Prostate gland (tissue), 2 donors: ENCODE data around the gene OTUD4. TPM values are rescaled to one million over a fixed set of nuclear protein-coding genes. Genes with fewer than 3 reads are reported as not detected.

Source experiments
- DNase-seq: peaks from one replicate; pipeline ENCODE4 v3.0.0-alpha.2; 2019; ENCODE audit warnings: low spot score
- H3K27ac ChIP-seq, 2 donors: fragments of 200-600 bp; sonication (generic); 2 replicates each; pipeline ENCODE4 v1.5.1; 2017 to 2019
- H3K27me3 ChIP-seq: fragments of 200-600 bp; sonication (generic); replicated peaks from 2 replicates; pipeline ENCODE4 v1.5.1; 2019; ENCODE audit not compliant: insufficient read depth
- H3K36me3 ChIP-seq, 2 donors: fragments of 200-600 bp; sonication (generic); 1 replicate in 1 of 2; 2 replicates in 1 of 2; pipeline versions ENCODE4 v1.5.1 to v1.8.1; 2017 to 2019
- H3K4me1 ChIP-seq: fragments of 200-600 bp; sonication (generic); replicated peaks from 2 replicates; pipeline ENCODE4 v1.5.1; 2019
- H3K4me3 ChIP-seq, 2 donors: fragments of 200-600 bp; sonication (generic); 2 replicates each; pipeline ENCODE4 v1.5.1; 2017 to 2019
- H3K9me3 ChIP-seq: fragments of 200-600 bp; sonication (generic); 2 replicates; pipeline ENCODE4 v1.5.1; 2017
- POLR2A ChIP-seq: fragments of 450-650 bp; IDR thresholded peaks from one replicate; pipeline ENCODE4 v1.6.1; 2016; ENCODE audit warnings: antibody characterized with exemption, mild to moderate bottlenecking
- POLR2AphosphoS5 ChIP-seq: sonication (generic); formaldehyde crosslinking; IDR thresholded peaks from one replicate; pipeline ENCODE4 v1.6.1; 2017; ENCODE audit warnings: antibody characterized with exemption
- WGBS: methylation state at CpG from one replicate; pipeline ENCODE4 v1.1.5; 2018; 5-methylcytosine and 5-hydroxymethylcytosine counted together
- intact Hi-C: fragments of 100-400 bp; cut with DNase I; formaldehyde crosslinking; loops from one replicate; pipeline ENCODE4 v1.14.2; 2022
- total RNA-seq, 2 donors: library from RNA; depleted of rRNA; stranded (reverse); fragments of >200 nt; gene quantifications; one replicate each; pipeline ENCODE4 v1.1.0, GENCODE V29; 2016
- TF ChIP-seq, protein P1 (sequence below), 4 experiments: fragments of 200-600 bp in 2 of 4; fragments of 450-650 bp in 2 of 4; sonication (generic) in 2 of 4; IDR thresholded peaks; 1 replicate in 3 of 4; 2 replicates in 1 of 4; pipeline ENCODE4 v1.5.1; 2016 to 2019; ENCODE audit warnings: antibody characterized with exemption in 4 of 4, mild to moderate bottlenecking in 2 of 4, moderate library complexity in 2 of 4

The OTUD4 gene
- total RNA-seq, 2 donors from 2014 or later: 22.2 to 43.2 TPM

DNA sequence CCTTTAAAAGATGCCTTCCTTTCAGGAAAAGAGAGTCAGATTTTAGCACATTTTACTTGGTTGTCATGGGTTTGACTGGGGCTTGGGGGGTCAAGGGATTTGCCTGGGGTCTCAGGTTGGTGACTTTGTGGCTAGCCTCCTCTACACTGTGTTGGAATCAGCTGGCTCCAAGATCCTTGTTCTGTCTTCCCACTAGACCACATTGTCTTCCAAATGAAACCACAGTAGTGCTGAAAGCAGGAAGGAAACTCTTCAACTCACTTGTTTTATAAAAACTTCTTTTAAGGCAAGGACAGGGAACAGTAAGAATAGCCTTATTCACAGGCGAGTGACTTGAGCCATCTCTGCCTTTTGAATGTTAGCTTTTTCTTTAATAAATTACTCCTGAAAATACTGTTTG lies 37.0 kb upstream of the OTUD4 start:
- Histone ChIP-seq H3K36me3 (no peaks in the 10 kb centered on the region), H3K4me1 (no peaks in the 10 kb centered on the region), H3K27me3 (no peaks in the 10 kb centered on the region), H3K4me3 (no peak overlapping the region), H3K27ac (no peak overlapping the region), H3K9me3 (no peaks in the 10 kb centered on the region)
- intact Hi-C loops: loop anchor here (5.0 kb wide), 1 partner anchor 340 kb away; no protein-coding TSS in a partner anchor
- TF ChIP-seq, protein P1, sequence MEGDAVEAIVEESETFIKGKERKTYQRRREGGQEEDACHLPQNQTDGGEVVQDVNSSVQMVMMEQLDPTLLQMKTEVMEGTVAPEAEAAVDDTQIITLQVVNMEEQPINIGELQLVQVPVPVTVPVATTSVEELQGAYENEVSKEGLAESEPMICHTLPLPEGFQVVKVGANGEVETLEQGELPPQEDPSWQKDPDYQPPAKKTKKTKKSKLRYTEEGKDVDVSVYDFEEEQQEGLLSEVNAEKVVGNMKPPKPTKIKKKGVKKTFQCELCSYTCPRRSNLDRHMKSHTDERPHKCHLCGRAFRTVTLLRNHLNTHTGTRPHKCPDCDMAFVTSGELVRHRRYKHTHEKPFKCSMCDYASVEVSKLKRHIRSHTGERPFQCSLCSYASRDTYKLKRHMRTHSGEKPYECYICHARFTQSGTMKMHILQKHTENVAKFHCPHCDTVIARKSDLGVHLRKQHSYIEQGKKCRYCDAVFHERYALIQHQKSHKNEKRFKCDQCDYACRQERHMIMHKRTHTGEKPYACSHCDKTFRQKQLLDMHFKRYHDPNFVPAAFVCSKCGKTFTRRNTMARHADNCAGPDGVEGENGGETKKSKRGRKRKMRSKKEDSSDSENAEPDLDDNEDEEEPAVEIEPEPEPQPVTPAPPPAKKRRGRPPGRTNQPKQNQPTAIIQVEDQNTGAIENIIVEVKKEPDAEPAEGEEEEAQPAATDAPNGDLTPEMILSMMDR (IDR thresholded peaks at IDR 0.05): no peak
- TF ChIP-seq POLR2A: no peak
- TF ChIP-seq POLR2AphosphoS5: no peak
- 78% methylated on average over 1 of the region's 1 CpG for WGBS
- no peak for DNase-seq

DNA sequence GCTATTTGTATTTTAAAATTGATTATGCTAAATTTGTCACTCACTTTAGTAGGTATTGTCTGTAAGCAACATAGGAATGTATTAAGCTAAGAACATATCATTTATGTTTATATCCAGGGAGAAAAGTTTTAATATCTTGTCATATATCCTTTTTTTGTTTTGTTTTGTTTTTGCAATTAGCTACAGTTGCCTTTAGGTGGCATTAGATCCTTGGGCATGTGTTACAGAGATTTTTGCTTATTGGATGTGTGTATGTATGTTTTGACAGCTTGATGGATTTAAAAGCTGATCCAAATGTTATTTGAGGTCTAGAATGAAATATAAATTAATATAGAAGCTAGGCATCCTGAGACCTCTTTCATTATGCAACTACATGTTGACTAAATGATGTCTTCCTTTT lies 36.1 kb upstream of the OTUD4 start:
- H3K4me3 ChIP-seq: no peak overlapping the region
- intact Hi-C loops: loop anchor here (5.0 kb wide), 1 partner anchor 341 kb away; no protein-coding TSS in a partner anchor
- H3K27ac ChIP-seq: no peak overlapping the region
- H3K36me3 ChIP-seq: no peaks in the 10 kb centered on the region
- H3K27me3 ChIP-seq: no peaks in the 10 kb centered on the region
- no peak for TF ChIP-seq POLR2AphosphoS5
- TF ChIP-seq, protein P1 (IDR thresholded peaks at IDR 0.05): peak in 3 of 4 experiments; percentile 13 to 50 (median 19)
- TF ChIP-seq POLR2A: no peak
- DNase-seq: no peak
- no peaks in the 10 kb centered on the region for H3K4me1 ChIP-seq
- no peaks in the 10 kb centered on the region for H3K9me3 ChIP-seq

DNA sequence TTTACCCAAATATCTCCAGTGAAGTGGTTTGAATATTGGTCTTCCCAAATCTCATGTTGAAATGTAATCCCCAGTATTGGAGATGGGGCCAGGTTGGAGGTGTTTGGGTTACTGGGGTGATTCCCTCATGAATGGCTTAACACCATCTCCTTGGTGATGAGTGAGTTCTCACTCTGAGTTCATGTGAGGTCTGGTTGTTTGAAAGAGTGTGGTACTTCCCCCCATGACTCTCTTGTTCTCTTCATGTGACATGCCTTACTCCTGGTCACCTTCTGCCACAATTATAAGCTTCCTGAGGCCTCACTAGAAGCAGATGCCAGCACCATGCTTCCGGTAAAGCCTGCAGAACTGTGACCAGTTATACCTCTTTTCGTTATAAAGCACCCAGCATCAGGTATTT lies 32.9 kb upstream of the OTUD4 start:
- no peak overlapping the region for H3K4me3 ChIP-seq
- H3K36me3 ChIP-seq: no peaks in the 10 kb centered on the region
- no peaks in the 10 kb centered on the region for H3K27me3 ChIP-seq
- intact Hi-C loops: no loop called here
- no peak overlapping the region for H3K27ac ChIP-seq
- no peaks in the 10 kb centered on the region for H3K4me1 ChIP-seq
- 85% methylated on average over 2 of the region's 2 CpGs for WGBS
- TF ChIP-seq POLR2A: no peak
- TF ChIP-seq, protein P1 (IDR thresholded peaks at IDR 0.05): no peak
- TF ChIP-seq POLR2AphosphoS5: no peak
- DNase-seq: no peak
- H3K9me3 ChIP-seq: no peaks in the 10 kb centered on the region

DNA sequence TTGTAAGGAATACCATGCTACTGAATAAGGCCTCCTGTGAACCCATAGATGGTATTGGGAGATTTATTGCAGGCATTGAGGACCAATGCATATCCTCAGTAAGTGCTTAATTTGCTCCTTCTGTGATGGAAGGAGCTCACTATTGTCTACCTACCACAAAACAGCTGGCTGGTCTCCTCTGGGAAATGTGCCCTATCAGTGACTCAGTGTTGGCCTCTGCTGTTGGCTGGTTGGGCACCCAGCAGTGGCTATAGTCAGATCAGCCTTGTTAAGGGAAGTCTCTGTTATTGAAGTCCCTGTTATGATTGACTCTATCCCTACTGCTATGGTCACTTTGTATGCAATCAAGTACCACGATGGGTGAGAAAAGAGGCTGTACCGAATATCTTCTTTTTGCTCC lies 27.5 kb upstream of the OTUD4 start:
- DNase-seq: no peak
- no peaks in the 10 kb centered on the region for H3K4me1 ChIP-seq
- no peaks in the 10 kb centered on the region for H3K36me3 ChIP-seq
- H3K27ac ChIP-seq: no peak overlapping the region
- H3K27me3 ChIP-seq: no peaks in the 10 kb centered on the region
- TF ChIP-seq, protein P1 (IDR thresholded peaks at IDR 0.05): no peak
- no peak for TF ChIP-seq POLR2AphosphoS5
- TF ChIP-seq POLR2A: no peak
- intact Hi-C loops: no loop called here
- H3K9me3 ChIP-seq: no peaks in the 10 kb centered on the region
- H3K4me3 ChIP-seq: no peak overlapping the region
- WGBS: 87% methylated on average over 2 of the region's 2 CpGs

DNA sequence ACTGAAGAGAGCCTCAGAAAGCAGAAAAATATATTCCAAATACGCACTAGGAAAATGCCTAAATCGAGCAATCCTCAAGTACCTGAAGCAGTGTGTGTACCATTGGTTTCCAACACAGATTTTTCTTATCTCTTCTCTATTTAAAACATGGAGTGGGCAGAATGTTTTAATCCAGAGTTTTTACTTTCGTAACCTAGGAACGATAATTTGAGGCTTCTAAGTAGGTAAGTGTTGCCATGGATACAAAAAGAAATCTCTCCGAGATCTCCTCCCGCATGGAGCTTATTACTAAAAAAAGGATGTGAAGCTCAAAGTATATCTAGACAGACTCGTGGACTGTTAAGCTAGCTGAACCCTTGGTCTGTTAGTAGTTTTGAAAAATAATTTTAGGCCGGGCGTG lies 23.0 kb upstream of the OTUD4 start:
- Histone ChIP-seq H3K27me3 (no peaks in the 10 kb centered on the region), H3K36me3 (no peaks in the 10 kb centered on the region), H3K9me3 (no peaks in the 10 kb centered on the region), H3K27ac (no peak overlapping the region), H3K4me3 (no peak overlapping the region), H3K4me1 (no peaks in the 10 kb centered on the region)
- DNase-seq: no peak
- WGBS: 88% methylated on average over 9 of the region's 9 CpGs
- intact Hi-C loops: no loop called here
- TF ChIP-seq, protein P1 (IDR thresholded peaks at IDR 0.05): no peak
- no peak for TF ChIP-seq POLR2A
- TF ChIP-seq POLR2AphosphoS5: no peak
